ENCODE results near the gene TIMP1. TPM values are rescaled to one million over a fixed set of nuclear protein-coding genes. Genes with fewer than 3 reads are reported as not detected.

TIMP1 gene
- polyA plus RNA-seq, 3 donors from 2014 or later = 153 to 275 (median 237) TPM

Other genes starting within 250 kb of the TIMP1 start
- not detected for gene ZNF157, start 211.9 kb upstream of the TIMP1 start, polyA plus RNA-seq
- 1 to 10 TPM in 2 of 3 donors, under 1 TPM in 1; 0.08 to 5.4 (median 2.5) TPM for gene ZNF41, start 99.2 kb upstream of the TIMP1 start, polyA plus RNA-seq
- 100 to 1,000 TPM in 1 of 3 donors, 10 to 100 TPM in 2; 53.5 to 122 (median 68.5) TPM for gene ARAF, start 21.2 kb upstream of the TIMP1 start, polyA plus RNA-seq
- gene SYN1, start 37.4 kb downstream of the TIMP1 start, polyA plus RNA-seq = under 1 TPM in 1 of 3 donors, not detected in 2; 0.11 TPM
- gene CFP, start 47.5 kb downstream of the TIMP1 start, polyA plus RNA-seq = 10 to 100 TPM in 2 of 3 donors, 1 to 10 TPM in 1; 1.3 to 22.0 (median 13.3) TPM
- gene ELK1, start 68.1 kb downstream of the TIMP1 start, polyA plus RNA-seq = 1 to 10 TPM; 8.4 to 9.4 (median 9.1) TPM
- gene UXT, start 76.7 kb downstream of the TIMP1 start, polyA plus RNA-seq = 100 to 1,000 TPM; 179 to 256 (median 190) TPM